Motor neuron (in vitro differentiated cells): Measurements from ENCODE around the gene RAC2. TPM values are rescaled to one million over a fixed set of nuclear protein-coding genes. Genes with fewer than 3 reads are reported as not detected.
A peak's percentile ranks its signal among the peaks of the same experiment; 100 is the strongest.

Source experiments
- ATAC-seq, 8 experiments: fragments of 200-7000 bp; cut with Tn5 transposase; replicated peaks in 6 of 8; 2 replicates each; pipeline ENCODE4 v1.8.0; 2021; ENCODE audit warnings: mild to moderate bottlenecking in 8 of 8, moderate library complexity in 8 of 8
- H3K27ac ChIP-seq, 2 donors: fragments of 250-450 bp; sonication (Bioruptor Pico); 2 replicates each; pipeline ENCODE4 v1.9.0; 2021; ENCODE audit warnings: antibody characterized with exemption in 2 of 2, mild to moderate bottlenecking in 2 of 2, moderate library complexity in 1 of 2
- H3K4me1 ChIP-seq, 2 donors: fragments of 250-450 bp; sonication (Bioruptor Pico); replicated peaks in 1 of 2; 2 replicates each; pipeline ENCODE4 v1.6.1; 2021; ENCODE audit warnings: antibody characterized with exemption in 2 of 2, mild to moderate bottlenecking in 2 of 2, moderate library complexity in 1 of 2
- H3K4me3 ChIP-seq, 5 donors: fragments of 250-450 bp; sonication (Bioruptor Pico); 2 replicates each; pipeline ENCODE4 v1.9.0; 2021; ENCODE audit warnings: antibody characterized with exemption in 5 of 5, mild to moderate bottlenecking in 5 of 5, moderate library complexity in 4 of 5
- WGBS, 10 experiments: fragments of 450-650 bp; shearing (Covaris generic); methylation state at CpG; one replicate each; pipeline ENCODE4 v1.0.0; 2022; 5-methylcytosine and 5-hydroxymethylcytosine counted together
- in situ Hi-C, 9 experiments: fragments of 400-800 bp; cut with MboI; loops; one replicate each; pipeline ENCODE4 v1.15.0; 2021; ENCODE audit warnings: low sequenced_read_pairs in 9 of 9, low pct_unique_long_range_greater_than_20kb in 2 of 9; ENCODE audit not compliant: unreplicated experiment in 9 of 9
- total RNA-seq, 8 experiments: library from RNA; unstranded; fragments of 300-600 nt; gene quantifications; 2 replicates each; pipeline versions ENCODE4 v1.2.3 to v1.2.4, GENCODE V29; 2022

Gene RAC2
- total RNA-seq, 8 experiments from 2014 or later = 0.33 to 94.3 (median 3.1) TPM; not detected in 1

DNA sequence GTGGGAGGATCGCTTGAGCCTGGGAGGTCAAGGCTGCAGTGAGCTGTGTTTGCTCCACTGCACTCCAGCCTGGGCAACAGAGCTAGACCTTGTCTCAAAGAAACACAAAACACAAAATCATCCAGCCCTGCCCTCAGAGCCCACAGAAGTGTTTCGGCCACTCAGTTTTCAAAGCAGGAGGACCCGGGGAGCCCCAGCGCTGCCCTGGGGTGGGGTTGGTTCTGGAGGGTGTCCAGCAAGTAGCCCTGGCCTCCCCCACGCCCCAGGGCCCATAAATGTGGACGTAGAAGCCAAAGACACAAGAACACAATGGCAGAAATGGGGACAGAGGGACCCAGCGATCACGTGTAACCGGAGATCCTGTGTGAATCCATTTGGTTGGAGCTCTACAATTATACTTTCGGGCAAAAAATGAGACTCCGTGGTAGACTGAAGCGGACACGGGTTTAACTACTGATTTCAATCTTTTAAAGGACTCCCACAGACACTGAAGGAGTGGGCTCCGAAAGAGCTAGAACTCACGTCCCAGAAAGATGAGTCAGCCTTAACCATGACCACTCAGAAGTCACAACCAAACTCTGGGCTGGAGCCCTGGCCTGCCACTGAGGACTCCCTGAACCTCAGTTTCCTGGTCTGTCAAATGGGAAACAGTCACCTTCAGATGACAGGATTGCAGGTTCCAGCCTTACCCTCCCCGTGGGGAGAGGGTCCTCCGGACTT is 29.2 kb upstream of the RAC2 start:
- H3K27ac ChIP-seq = no peak overlapping the region
- peak in 3 of 8 experiments; percentile 31 to 45 (median 42) for ATAC-seq
- 0 to 92% (median 68%) methylated on average over 1 to 12 of the region's 17 CpGs; no CpG with 5 or more reads in 2 of the 10 experiments for WGBS, 10 experiments
- in situ Hi-C loops = no loop called here
- H3K4me1 ChIP-seq = no peaks in the 10 kb centered on the region
- H3K4me3 ChIP-seq = no peak overlapping the region

DNA sequence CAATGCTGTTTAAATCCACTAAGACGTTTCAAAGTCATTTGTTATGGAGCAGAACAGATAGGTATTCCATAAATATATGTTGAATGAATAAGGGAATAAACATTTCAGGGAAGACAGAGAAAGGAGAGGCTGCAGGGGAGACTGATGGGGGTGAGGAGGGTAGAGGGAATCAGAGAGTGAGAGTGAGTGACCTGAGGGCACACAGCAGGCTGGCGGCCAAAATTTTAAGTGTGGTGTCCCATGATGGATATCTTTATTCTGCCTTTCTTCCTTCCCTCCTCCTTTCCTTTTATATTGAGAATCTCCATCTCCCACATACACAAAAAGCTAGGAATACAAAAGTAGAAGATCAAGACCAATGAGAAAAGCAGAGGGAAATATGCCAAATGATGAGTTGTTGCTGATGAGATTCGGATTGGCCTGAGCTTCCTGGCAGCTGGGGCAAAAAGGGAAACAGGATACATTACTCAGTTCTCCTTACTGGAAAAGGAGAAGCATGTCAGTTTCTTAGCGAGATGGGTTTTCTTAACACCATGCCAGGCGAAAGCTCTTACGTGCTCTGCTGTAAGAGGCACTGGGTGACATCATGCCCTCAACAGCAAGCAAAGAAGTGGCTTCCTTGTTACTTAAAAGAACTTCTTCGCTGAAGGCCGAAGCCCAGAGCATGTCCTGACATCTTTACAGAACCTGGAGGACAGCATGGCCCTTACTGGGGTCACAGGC is 27.0 kb upstream of the RAC2 start:
- 13 to 88% (median 73%) methylated on average over 1 to 8 of the region's 8 CpGs for WGBS, 10 experiments
- in situ Hi-C loops = no loop called here
- ATAC-seq = peak in 1 of 8 experiments; percentile 63

GRCh38 chr22:37269936-37270678 is 26.0 kb upstream of the RAC2 start:
- in situ Hi-C loops = no loop called here
- ATAC-seq = no peak
- WGBS, 10 experiments = 43 to 88% (median 64%) methylated on average over 2 to 8 of the region's 8 CpGs
- Histone ChIP-seq H3K4me3 (no peak overlapping the region), H3K27ac (no peak overlapping the region), H3K4me1 (no peaks in the 10 kb centered on the region)

More for the DNA sequence above, 27.0 kb upstream of the RAC2 start:
- Histone ChIP-seq H3K4me3 (no peak overlapping the region), H3K27ac (no peak overlapping the region), H3K4me1 (no peaks in the 10 kb centered on the region)

DNA sequence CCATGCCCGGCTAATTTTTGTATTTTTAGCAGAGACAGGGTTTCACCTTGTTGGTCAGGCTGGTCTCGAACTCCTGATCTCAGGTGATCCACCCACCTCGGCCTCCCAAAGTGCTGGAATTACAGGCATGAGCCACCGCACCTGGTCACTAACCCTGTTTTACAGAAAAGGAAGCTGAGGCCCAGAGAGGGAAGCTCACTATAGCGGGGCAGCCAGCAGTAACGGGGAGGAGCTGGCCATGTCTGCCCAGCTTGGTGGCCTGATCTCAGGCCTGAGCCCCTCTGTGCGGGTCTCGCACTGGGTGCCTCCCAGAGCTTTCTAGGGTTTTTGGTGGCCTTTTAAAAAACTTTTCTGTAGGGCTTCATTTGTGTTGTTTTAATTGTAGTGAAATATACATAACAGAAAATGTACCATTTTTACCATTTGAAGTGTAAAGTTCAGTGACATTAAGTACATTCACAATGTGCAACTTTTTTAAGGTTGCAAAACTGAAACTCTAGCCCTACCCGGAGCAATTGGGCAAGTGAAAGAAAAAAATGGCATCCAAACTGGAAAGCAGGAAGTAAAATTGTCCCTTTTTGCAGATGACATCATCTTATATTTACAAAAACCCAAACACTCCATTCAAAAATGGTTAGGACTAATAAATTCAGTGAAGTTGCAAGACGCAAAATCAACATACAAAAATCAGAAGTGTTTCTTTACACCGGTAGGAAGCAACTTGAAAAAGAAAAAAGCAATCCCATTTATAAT is 23.8 kb upstream of the RAC2 start:
- Histone ChIP-seq H3K27ac (no peak overlapping the region), H3K4me1 (no peaks in the 10 kb centered on the region), H3K4me3 (no peak overlapping the region)
- in situ Hi-C loops = no loop called here
- ATAC-seq = no peak
- 40 to 89% (median 75%) methylated on average over 2 to 5 of the region's 11 CpGs; no CpG with 5 or more reads in 1 of the 10 experiments for WGBS, 10 experiments

DNA sequence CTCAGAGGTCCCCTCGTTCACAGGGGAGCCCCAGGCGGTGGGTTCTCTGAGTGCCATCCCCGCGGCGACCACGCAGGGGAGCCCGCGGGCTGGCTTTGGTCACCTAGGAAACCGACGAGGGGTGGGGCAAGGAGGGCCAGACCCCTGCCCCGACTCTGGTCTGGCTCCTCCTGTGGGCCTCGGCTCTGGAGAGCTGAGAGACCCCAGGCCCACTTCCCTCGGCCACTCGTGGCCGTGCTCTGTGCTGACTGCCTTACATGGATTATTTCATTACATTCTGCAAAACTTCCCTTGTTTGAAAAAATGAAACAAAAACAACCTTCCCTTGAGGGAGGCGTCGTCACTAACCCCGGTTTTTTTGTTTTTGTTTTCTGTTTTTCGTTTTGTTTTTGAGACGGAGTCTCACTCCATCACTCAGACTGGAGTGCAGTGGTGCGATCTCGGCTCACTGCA is 23.1 kb upstream of the RAC2 start:
- Histone ChIP-seq H3K4me1 (no peaks in the 10 kb centered on the region), H3K27ac (no peak overlapping the region), H3K4me3 (no peak overlapping the region)
- in situ Hi-C loops = no loop called here
- 0 to 71% (median 21%) methylated on average over 1 to 13 of the region's 22 CpGs; no CpG with 5 or more reads in 4 of the 10 experiments for WGBS, 10 experiments
- ATAC-seq = peak; percentile 70 to 97 (median 82)

GRCh38 chr22:37266581-37267134 is 22.6 kb upstream of the RAC2 start:
- in situ Hi-C loops = no loop called here
- ATAC-seq = peak in 5 of 8 experiments; percentile 16 to 52 (median 38)
- H3K27ac ChIP-seq = no peak overlapping the region
- WGBS, 10 experiments = 40 to 80% (median 60%) methylated on average over 1 to 14 of the region's 18 CpGs; no CpG with 5 or more reads in 5 of the 10 experiments
- no peaks in the 10 kb centered on the region for H3K4me1 ChIP-seq
- no peak overlapping the region for H3K4me3 ChIP-seq

GRCh38 chr22:37263966-37264887 is 20.2 kb upstream of the RAC2 start:
- Histone ChIP-seq H3K4me3 (no peak overlapping the region), H3K4me1 (peaks cover 14 to 15% of the 10 kb centered on the region in 2 donors), H3K27ac (no peak overlapping the region)
- 0 to 100% (median 70%) methylated on average over 1 to 5 of the region's 10 CpGs for WGBS, 10 experiments
- in situ Hi-C loops = no loop called here
- no peak for ATAC-seq

GRCh38 chr22:37262346-37262745 is 18.3 kb upstream of the RAC2 start:
- no peak for ATAC-seq
- Histone ChIP-seq H3K4me3 (no peak overlapping the region), H3K4me1 (peaks cover 24 to 28% of the 10 kb centered on the region in 2 donors), H3K27ac (no peak overlapping the region)
- WGBS, 10 experiments = 20 to 70% (median 51%) methylated on average over 1 to 3 of the region's 5 CpGs; no CpG with 5 or more reads in 6 of the 10 experiments
- in situ Hi-C loops = no loop called here

DNA sequence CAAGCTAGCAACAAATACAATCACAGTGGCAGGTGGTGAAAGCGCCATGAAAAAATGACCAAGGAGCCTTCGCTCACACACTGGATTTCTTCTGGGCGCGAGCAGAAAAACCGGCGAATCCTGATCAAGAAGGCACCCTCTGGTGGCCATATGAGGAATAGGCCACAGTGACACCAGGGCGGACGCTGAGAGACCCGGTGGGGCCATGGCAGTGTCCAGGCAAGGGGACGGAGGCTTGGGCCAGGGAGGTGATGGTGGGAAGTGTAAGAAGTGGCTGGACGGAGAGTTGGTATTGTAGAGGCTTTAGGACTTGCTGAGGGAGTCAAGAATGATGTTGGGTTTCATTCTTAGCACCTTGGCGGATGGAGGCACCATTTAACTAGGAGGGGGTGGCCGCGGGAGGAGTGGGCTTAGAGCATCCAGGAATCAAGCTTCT is 16.9 kb upstream of the RAC2 start:
- H3K4me3 ChIP-seq = no peak overlapping the region
- peaks cover 24 to 28% of the 10 kb centered on the region in 2 donors for H3K4me1 ChIP-seq
- no peak overlapping the region for H3K27ac ChIP-seq
- in situ Hi-C loops = no loop called here
- ATAC-seq = peak in 4 of 8 experiments; percentile 6 to 36 (median 27)
- WGBS, 10 experiments = 6 to 75% (median 20%) methylated on average over 2 to 9 of the region's 14 CpGs; no CpG with 5 or more reads in 3 of the 10 experiments

GRCh38 chr22:37260155-37260795 is 16.2 kb upstream of the RAC2 start:
- no peak for ATAC-seq
- Histone ChIP-seq H3K4me3 (no peak overlapping the region), H3K4me1 (peaks cover 24 to 28% of the 10 kb centered on the region in 2 donors), H3K27ac (no peak overlapping the region)
- WGBS, 10 experiments = 10 to 100% (median 50%) methylated on average over 1 to 12 of the region's 15 CpGs; no CpG with 5 or more reads in 1 of the 10 experiments
- in situ Hi-C loops = no loop called here

- in situ Hi-C loops = no loop called here
- Histone ChIP-seq H3K4me1 (peaks cover 24 to 28% of the 10 kb centered on the region in 2 donors), H3K27ac (peak overlapping the region; percentile 57 to 71), H3K4me3 (peak overlapping the region in 1 of 5 donors; percentile 2)
- peak; percentile 49 to 79 (median 60) for ATAC-seq
- 0 to 100% (median 16%) methylated on average over 1 to 18 of the region's 23 CpGs; no CpG with 5 or more reads in 2 of the 10 experiments for WGBS, 10 experiments
Observed at GRCh38 chr22:37259540-37260029, 15.5 kb upstream of the RAC2 start.
